NCI-H748 (cell line): ENCODE measurements around the gene MADCAM1.

Experiments
- DNase-seq: peaks from one replicate; lab custom pipeline; 2025; ENCODE audit not compliant: unreplicated experiment; lab: John Stamatoyannopoulos, UW

MADCAM1 gene

DNA sequence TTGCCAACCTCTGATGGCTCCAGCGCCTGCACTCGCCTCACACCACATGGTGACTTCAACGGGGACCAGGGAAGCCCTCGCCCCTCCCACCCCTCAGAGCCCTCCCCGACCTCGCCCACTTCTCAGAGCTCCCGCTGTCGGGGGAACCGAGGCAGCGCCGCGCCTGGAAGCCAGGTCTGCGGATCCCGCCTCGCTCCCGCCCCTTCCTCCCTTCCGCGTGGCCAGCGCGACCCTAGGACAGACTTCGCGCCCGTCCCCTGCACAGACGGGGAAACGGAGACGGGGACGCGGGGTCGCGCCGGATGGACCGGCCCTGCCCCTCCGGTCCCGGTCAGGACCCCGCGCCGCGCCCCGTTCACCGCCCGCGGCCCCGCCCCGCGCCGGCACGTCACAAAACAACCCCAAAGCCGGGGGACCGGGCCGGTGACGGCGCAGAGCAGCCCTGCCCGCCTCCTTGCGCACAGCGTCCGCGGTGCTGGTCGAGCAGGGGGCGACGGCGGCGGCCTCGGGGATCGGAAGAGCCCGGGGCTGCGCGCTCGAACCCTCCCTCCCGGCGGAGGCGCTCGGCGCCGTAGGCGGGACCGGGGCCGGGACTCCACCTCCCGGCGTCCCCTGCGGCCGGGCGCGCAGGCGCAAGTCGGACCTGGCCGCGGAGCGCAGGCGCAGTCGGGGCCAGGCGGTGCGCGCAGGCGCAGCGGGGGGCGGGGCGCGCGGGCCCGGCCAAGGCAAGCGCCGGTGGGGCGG lies 34.9 kb downstream of the MADCAM1 start:
- DNase-seq: peak; percentile 80

DNA sequence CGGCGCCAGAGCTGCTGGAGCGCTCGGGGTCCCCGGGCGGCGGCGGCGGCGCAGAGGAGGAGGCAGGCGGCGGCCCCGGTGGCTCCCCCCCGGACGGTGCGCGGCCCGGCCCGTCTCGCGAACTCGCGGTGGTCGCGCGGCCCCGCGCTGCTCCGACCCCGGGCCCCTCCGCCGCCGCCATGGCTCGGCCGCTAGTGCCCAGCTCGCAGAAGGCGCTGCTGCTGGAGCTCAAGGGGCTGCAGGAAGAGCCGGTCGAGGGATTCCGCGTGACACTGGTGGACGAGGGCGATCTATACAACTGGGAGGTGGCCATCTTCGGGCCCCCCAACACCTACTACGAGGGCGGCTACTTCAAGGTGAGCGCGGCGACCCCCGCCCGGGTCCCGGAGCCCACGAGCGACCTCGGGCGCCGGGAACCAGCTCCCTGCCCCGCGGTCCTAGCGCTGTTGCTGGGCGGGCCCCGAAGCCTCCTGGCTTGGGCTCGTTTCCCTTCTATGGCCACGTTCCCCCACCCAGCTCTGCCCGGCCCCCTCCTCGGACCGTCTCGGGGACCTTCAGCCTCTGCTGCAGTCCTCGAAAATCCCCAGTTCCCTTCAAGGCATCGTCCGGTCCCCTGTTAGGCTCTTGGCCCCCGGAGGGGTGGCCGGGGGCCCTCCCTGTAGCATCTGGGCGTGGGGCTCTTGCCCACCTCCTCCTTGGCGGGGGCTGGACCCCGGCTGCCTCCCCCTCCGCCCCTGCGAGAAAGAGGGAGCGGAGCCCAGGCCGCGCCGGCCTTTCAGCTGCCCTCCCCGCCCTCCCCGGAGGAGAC lies 35.7 kb downstream of the MADCAM1 start, which contains the start of gene CDC34:
CDC34 (plus strand) TSS at position 8 of the 808 bp plus-strand sequence; CDS start at position 180, 172 bp downstream.
- DNase-seq: peak; percentile 56

- DNase-seq: peak; percentile 66
Observed at GRCh38 chr19:532561-533363, 36.5 kb downstream of the MADCAM1 start.

DNA sequence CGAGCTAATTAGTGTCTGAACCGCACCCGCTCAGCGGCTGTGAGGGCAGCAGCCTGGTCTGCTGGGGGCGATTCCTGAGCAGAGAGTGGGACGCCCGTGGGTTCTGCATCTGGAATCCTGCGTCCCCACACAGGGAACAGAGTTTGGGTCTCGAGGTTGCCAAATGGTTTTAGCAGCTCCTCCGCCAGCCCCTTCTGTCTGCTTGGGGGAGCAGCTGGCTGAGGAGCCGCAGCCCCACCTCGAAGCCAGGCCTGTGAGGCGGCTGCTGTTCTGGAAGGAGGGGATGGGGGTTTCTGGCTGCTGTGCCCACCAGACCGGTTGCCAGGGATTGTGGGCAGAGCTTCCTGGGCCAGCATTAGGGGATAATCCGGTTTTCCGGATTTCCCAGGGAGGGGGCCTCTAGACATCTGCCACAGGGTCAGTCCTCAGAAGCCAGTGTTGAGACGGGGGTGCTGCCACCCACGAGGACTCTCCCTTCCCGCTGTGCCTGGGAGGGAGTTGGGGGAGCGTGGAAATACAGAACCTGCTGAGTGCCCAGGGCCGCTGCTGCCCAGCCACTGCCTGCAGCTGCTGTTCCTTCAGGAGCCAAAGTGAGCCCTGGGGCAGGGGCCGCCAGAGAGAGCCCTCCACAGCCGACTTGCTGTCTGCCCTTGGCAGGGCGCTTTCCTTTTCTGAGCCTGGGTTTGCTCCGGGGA lies 37.2 kb downstream of the MADCAM1 start:
- no peak for DNase-seq

- no peak for DNase-seq
Observed at GRCh38 chr19:534088-534487, 37.8 kb downstream of the MADCAM1 start.

- no peak for DNase-seq
Observed at GRCh38 chr19:535017-535835, 38.9 kb downstream of the MADCAM1 start.

DNA sequence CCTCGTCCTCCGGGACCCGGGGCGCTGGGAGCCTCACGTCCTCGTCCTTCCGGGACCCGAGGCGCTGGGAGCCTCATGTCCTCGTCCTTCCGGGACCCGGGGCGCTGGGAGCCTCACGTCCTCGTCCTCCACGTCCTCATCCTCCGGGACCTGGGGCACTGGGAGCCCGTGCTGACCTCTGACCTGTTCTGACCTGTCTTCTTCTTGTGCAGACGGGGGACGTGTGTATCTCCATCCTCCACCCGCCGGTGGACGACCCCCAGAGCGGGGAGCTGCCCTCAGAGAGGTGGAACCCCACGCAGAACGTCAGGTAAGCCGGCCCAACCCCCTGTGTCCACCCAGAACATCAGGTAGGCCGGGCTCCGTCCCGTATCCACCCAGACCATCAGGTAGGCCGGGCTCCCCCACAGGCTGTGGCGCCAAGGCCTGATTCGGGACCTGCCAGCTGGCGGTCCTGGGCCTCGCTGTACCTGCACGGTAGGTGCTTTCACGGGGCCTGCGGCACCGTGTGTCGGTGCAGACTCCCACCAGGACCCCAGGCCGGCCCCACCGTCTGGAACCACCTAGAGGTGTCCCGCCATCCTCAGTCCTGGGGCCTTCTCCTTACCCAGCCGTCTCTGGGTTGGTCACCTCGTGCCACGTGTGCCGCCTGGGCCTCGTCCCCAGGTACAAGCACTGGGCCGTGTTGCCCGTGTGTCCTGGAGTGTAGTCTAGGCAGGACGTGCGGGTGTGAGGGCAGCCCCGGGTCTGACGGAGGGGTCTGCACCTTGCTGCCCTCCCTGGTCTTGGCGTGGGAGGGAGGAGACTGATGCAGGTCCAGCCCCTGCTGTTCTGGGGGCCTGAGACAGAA lies 40.0 kb downstream of the MADCAM1 start:
- no peak for DNase-seq

DNA sequence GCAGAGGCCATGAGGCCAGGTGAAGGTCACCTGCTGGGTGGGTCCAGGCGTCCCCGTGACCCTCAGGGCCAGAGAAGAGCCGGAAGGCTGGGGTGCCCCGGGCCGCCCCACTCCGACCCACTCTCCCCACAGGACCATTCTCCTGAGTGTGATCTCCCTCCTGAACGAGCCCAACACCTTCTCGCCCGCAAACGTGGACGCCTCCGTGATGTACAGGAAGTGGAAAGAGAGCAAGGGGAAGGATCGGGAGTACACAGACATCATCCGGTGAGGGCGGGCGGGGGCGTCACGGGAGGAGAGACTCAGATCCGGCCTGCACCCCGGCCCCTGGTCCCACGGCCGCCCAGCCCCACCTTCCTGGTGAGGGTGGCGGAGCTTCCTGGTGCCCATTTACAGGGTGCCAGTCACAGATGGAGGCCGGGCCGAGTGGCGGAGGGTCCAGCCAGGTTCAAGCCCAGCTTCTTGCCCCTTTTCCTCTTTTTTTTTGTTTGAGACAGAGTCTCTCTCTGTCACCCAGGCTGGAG lies 40.7 kb downstream of the MADCAM1 start:
- DNase-seq: no peak

DNA sequence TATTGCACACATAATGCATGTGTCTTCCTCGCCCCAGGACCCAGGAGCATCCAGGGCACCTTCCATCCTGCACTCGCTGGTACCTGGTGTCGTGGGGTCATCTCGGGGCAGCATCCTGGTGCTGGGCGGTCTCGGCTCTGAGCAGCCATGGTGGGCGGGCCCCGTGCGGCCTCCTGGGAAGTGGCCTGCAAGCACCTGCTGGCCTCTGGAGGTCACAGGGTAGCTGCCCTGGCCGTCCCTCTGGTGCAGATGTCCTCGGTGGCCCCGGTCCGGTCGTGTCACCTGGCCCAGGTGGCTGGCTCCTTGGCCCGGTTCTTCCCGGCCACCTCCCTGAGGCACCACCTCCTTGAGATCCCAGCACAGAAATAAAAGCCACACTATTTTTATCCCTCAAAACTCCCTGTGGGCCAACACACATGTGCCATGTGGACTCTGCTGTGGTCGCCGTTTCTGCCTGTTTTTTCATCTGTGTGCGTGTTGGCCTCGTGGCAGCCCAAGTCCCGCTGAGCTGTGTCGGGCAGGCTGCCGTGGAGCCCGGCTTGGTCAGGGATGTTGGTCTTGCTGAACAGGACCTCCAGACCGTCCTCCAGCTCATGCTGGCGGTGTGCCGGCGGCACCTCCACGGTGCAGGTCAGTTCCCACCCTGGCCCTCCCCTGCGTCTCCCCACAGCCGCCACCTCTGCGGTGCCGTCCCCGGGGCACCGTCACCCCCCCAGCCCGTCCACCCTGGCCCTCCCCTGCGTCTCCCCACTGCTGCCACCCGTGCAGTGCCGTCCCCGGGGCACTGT lies 42.5 kb downstream of the MADCAM1 start:
- no peak for DNase-seq

DNA sequence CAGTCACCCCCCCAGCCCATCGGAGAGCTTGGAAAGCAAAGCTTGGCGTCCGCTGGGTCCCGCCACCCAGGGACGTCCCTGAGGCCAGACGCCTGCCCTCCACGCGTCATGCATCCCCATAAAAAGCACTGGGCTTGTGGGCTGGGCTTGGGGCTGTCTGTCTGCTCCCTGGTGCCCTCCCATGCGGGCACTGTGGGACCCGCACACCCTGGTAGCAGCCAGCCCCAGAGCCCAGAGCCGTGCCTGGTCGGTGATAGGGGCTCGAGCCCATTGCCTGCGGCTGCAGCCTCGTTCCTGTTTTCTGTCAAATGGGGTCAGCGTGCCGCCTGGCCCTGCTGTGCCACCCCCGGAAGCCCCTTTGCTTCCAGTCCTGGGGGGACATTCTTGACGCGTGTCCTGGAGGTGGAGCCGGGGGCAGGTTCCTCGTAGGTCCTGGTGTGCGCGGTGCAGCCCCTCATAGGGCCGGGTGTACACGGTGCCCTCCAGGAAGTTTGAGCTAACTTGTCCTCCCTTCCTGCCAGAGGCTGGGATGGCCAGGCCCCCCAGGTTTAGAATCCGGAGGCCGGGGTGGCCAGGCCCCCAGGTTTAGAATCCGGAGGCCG lies 43.2 kb downstream of the MADCAM1 start:
- no peak for DNase-seq

- no peak for DNase-seq
Observed at GRCh38 chr19:540867-541637, 44.8 kb downstream of the MADCAM1 start.

DNA sequence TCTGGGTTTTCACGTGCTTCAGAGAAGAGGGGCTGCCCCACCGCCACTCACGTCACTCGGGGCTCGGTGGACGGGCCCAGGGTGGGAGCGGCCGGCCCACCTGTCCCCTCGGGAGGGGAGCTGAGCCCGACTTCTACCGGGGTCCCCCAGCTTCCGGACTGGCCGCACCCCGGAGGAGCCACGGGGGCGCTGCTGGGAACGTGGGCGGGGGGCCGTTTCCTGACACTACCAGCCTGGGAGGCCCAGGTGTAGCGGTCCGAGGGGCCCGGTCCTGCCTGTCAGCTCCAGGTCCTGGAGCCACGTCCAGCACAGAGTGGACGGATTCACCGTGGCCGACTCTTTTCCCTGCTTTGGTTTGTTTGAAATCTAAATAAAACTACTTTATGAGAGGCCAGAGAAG lies 45.4 kb downstream of the MADCAM1 start:
- DNase-seq: no peak

DNA sequence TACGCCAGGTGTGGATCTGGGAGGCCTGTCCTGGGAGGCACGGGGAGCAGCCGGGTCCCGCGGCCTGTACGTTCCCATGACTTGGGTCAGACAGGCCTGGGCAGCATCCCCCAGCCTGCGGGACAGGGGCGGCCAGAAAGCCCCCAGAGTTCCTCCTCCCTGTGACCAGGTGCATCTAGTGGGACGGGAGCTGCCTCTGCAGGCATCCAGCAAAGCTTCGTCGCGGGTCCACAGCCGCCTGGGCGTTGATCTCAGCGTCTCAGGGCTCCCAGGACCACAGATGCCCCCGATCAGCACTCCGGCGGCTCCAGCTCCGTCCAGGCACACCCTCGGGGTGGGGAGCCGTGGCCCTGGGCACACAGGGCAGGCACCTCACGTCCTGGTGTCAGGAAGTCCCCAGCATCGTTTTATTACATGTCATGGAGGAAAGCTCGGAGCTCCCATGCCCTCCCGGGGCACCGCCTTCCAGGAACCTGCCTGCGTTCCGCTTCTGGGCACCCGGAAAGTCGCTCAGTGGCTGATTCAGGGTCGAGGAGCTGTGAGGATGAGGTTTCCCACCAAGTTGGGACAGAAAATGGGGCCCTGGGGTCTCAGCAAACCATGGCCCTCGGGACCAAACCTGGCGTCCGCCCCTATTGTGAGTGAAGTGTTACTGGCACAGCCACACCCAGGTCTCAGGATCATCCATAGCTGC lies 46.0 kb downstream of the MADCAM1 start:
- no peak for DNase-seq

- DNase-seq: no peak
Observed at GRCh38 chr19:543910-544608, 47.8 kb downstream of the MADCAM1 start, which contains the start of gene GZMM. GZMM (plus strand) TSS chr19:544053; CDS start chr19:544072, 19 bp downstream.

DNA sequence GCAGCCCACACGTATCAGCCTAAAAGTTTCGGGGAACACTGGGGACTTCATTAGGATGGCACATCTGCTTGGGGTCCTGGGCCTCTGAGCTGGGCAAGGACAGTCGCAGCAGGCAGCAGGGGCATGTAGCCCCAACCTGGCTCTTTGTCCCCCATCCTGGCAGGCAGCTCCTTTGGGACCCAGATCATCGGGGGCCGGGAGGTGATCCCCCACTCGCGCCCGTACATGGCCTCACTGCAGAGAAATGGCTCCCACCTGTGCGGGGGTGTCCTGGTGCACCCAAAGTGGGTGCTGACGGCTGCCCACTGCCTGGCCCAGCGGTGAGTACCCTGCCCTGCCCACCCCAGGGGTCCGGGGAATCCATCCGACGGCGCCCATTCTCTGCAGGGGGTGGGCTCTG lies 50.8 kb downstream of the MADCAM1 start:
- no peak for DNase-seq
